WTC11 (cell line): ENCODE measurements around the gene EMC1. TPM values are rescaled to one million over a fixed set of nuclear protein-coding genes. Genes with fewer than 3 reads are reported as not detected.
"Not testable (repeated sequence)": the region's sequence is repeated elsewhere in the genome, so short reads cannot be mapped to it uniquely, and the experiment has no call there.

Experiments used
- ATAC-seq: fragments of 200-7000 bp; cut with Tn5 transposase; 2 replicates; pipeline ENCODE4 v1.10.0; 2021; ENCODE audit warnings: mild to moderate bottlenecking, moderate library complexity
- CTCF ChIA-PET: fragments of 300-600 bp; sonication (Branson Sonifier 250); formaldehyde crosslinking; loops from one replicate; lab custom pipeline; 2021; ENCODE audit warnings: antibody characterized with exemption; lab: Charles Lee
- POLR2A ChIA-PET: fragments of 350-600 bp; sonication (Branson Sonifier 250); formaldehyde crosslinking; loops from one replicate; lab custom pipeline; 2021; ENCODE audit warnings: antibody characterized with exemption; lab: Charles Lee
- DNase-seq: peaks from one replicate; pipeline ENCODE4 v3.0.0; 2021; ENCODE audit warnings: low spot score
- H3K27ac Mint-ChIP-seq: 2 replicates; pipeline ENCODE4 v1.8.0; 2021; ENCODE audit warnings: mixed read lengths
- H3K27me3 Mint-ChIP-seq: 2 replicates; pipeline ENCODE4 v1.8.0; 2021; ENCODE audit warnings: low read depth, mild to moderate bottlenecking, moderate library complexity, mixed read lengths
- H3K36me3 Mint-ChIP-seq: 2 replicates; pipeline ENCODE4 v1.8.0; 2021; ENCODE audit warnings: mixed read lengths
- H3K4me1 Mint-ChIP-seq: 2 replicates; pipeline ENCODE4 v1.8.0; 2022; ENCODE audit warnings: mixed read lengths
- H3K4me3 Mint-ChIP-seq: 2 replicates; pipeline ENCODE4 v1.8.0; 2021; ENCODE audit warnings: mild to moderate bottlenecking, moderate library complexity, mixed read lengths
- H3K9me3 Mint-ChIP-seq: 2 replicates; pipeline ENCODE4 v1.8.0; 2021; ENCODE audit warnings: mixed read lengths
- ARID4B ChIP-seq: sonication (generic); formaldehyde crosslinking; IDR thresholded peaks from 2 replicates; pipeline ENCODE4 v1.8.0; 2023; ENCODE audit warnings: missing genetic modification reagents, mild to moderate bottlenecking, borderline replicate concordance
- ETV6 ChIP-seq: sonication (generic); formaldehyde crosslinking; IDR thresholded peaks from 2 replicates; pipeline ENCODE4 v1.8.1; 2022; ENCODE audit warnings: mild to moderate bottlenecking, missing genetic modification reagents
- FOXJ3 ChIP-seq: sonication (generic); formaldehyde crosslinking; IDR thresholded peaks from 2 replicates; pipeline ENCODE4 v1.9.0; 2021; ENCODE audit warnings: missing genetic modification reagents, mild to moderate bottlenecking, borderline replicate concordance
- FOXK1 ChIP-seq: sonication (generic); formaldehyde crosslinking; IDR thresholded peaks from 2 replicates; pipeline ENCODE4 v1.8.0; 2022; ENCODE audit warnings: mild to moderate bottlenecking, moderate library complexity, missing genetic modification reagents
- FOXP1 ChIP-seq: sonication (generic); formaldehyde crosslinking; IDR thresholded peaks from 2 replicates; pipeline ENCODE4 v1.8.0; 2022; ENCODE audit warnings: missing genetic modification reagents, mild to moderate bottlenecking, moderate library complexity, borderline replicate concordance
- FOXP4 ChIP-seq: sonication (generic); formaldehyde crosslinking; IDR thresholded peaks from 2 replicates; pipeline ENCODE4 v1.8.0; 2022; ENCODE audit warnings: mild to moderate bottlenecking, missing genetic modification reagents
- HMGXB4 ChIP-seq: sonication (generic); formaldehyde crosslinking; IDR thresholded peaks from 2 replicates; pipeline ENCODE4 v1.8.1; 2023; ENCODE audit warnings: mild to moderate bottlenecking, moderate library complexity, missing genetic modification reagents
- IRF1 ChIP-seq: sonication (generic); formaldehyde crosslinking; IDR thresholded peaks from 2 replicates; pipeline ENCODE4 v1.8.0; 2023; ENCODE audit warnings: missing genetic modification reagents
- JAZF1 ChIP-seq: fragments of 250-450 bp; sonication (Bioruptor Pico); IDR thresholded peaks from 2 replicates; pipeline ENCODE4 v1.9.0; 2021; ENCODE audit warnings: moderate library complexity, mild to moderate bottlenecking, inconsistent platforms
- JUN ChIP-seq: sonication (generic); formaldehyde crosslinking; IDR thresholded peaks from 2 replicates; pipeline ENCODE4 v1.8.0; 2023; ENCODE audit warnings: mild to moderate bottlenecking, missing genetic modification reagents
- MAX ChIP-seq: sonication (generic); formaldehyde crosslinking; IDR thresholded peaks from 2 replicates; pipeline ENCODE4 v1.8.0; 2022; ENCODE audit warnings: mild to moderate bottlenecking, missing genetic modification reagents
- MLX ChIP-seq: sonication (generic); formaldehyde crosslinking; IDR thresholded peaks from 2 replicates; pipeline ENCODE4 v1.8.1; 2023; ENCODE audit warnings: mild to moderate bottlenecking, missing genetic modification reagents, moderate library complexity
- MYBL2 ChIP-seq: sonication (generic); formaldehyde crosslinking; IDR thresholded peaks from 2 replicates; pipeline ENCODE4 v1.8.1; 2023; ENCODE audit warnings: mild to moderate bottlenecking, moderate library complexity, missing genetic modification reagents
- SP1 ChIP-seq: sonication (generic); formaldehyde crosslinking; conservative IDR thresholded peaks from 2 replicates; pipeline ENCODE4 v1.8.1; 2022; ENCODE audit warnings: missing genetic modification reagents
- TP53 ChIP-seq: sonication (generic); formaldehyde crosslinking; IDR thresholded peaks from 2 replicates; pipeline ENCODE4 v1.8.1; 2023; ENCODE audit warnings: mild to moderate bottlenecking, missing genetic modification reagents
- USF1 ChIP-seq: sonication (generic); formaldehyde crosslinking; IDR thresholded peaks from 2 replicates; pipeline ENCODE4 v1.8.0; 2022; ENCODE audit warnings: mild to moderate bottlenecking, missing genetic modification reagents
- ZBTB43 ChIP-seq: sonication (generic); formaldehyde crosslinking; IDR thresholded peaks from 2 replicates; pipeline ENCODE4 v1.8.1; 2023; ENCODE audit warnings: mild to moderate bottlenecking, missing genetic modification reagents
- ZNF219 ChIP-seq: sonication (generic); formaldehyde crosslinking; IDR thresholded peaks from 2 replicates; pipeline ENCODE4 v1.8.0; 2023; ENCODE audit warnings: missing genetic modification reagents, mild to moderate bottlenecking, borderline replicate concordance
- total RNA-seq: library from RNA; stranded (reverse); gene quantifications from 3 replicates; pipeline ENCODE4 v1.2.3, GENCODE V29; 2021

The EMC1 gene
- total RNA-seq, 1 experiment from 2014 or later, result 53.5 TPM

GRCh38 chr1:19289244-19289643 lies 37.9 kb upstream of the EMC1 start:
- DNase-seq (no peak), ATAC-seq (no peak)
- no peak overlapping the region for H3K27ac Mint-ChIP-seq
- ChIA-PET POLR2A (interaction anchor here (0.5 kb wide), 1 partner anchor 169 kb away, joined by 4 read pairs; no protein-coding TSS in a partner anchor), CTCF (interaction anchor here (0.7 to 2.0 kb wide), 5 partner anchors 20 to 376 kb away, joined by 3 to 11 read pairs (median 4); no protein-coding TSS in a partner anchor)
- H3K9me3 Mint-ChIP-seq, result peaks cover 17% of the 10 kb centered on the region
- peaks cover 38% of the 10 kb centered on the region for H3K27me3 Mint-ChIP-seq
- H3K36me3 Mint-ChIP-seq, result peaks cover 10% of the 10 kb centered on the region
- TF ChIP-seq JAZF1 (no peak), MLX (CRISPR knock-in tag) (no peak), TP53 (CRISPR knock-in tag) (no peak), JUN (CRISPR knock-in tag) (no peak), FOXJ3 (no peak), IRF1 (CRISPR knock-in tag) (no peak)
- peak overlapping the region; percentile 62 for H3K4me3 Mint-ChIP-seq
- H3K4me1 Mint-ChIP-seq, result peaks cover 6% of the 10 kb centered on the region

- CTCF ChIA-PET, result interaction anchor here (0.6 to 2.0 kb wide), 7 partner anchors 19 to 428 kb away, joined by 3 to 11 read pairs (median 4); no protein-coding TSS in a partner anchor
- peak; percentile 83 for ATAC-seq
- Mint-ChIP-seq H3K27me3 (peaks cover 38% of the 10 kb centered on the region), H3K9me3 (peaks cover 15% of the 10 kb centered on the region), H3K4me3 (peak within 1 kb of the TSS; percentile 62)
- H3K4me1 Mint-ChIP-seq, H3K27ac Mint-ChIP-seq, POLR2A ChIA-PET, H3K36me3 Mint-ChIP-seq: not testable (repeated sequence)
- peak; percentile 61 for DNase-seq
- peak; percentile 39; the same call in 1 of the 2 replicates for TF ChIP-seq ZNF219 (CRISPR knock-in tag)
- peak; percentile 42; the same call in 1 of the 2 replicates for TF ChIP-seq USF1 (CRISPR knock-in tag)
- 0 out of 2 replicates have a peak, but pooled peaks have one; percentile 54 for TF ChIP-seq FOXP1 (CRISPR knock-in tag)
- peak; percentile 91 for TF ChIP-seq MAX (CRISPR knock-in tag)
- 0 out of 2 replicates have a peak, but pooled peaks have one; percentile 21 for TF ChIP-seq FOXK1 (CRISPR knock-in tag)
- TF ChIP-seq HMGXB4 (CRISPR knock-in tag), result 0 out of 2 replicates have a peak, but pooled peaks have one; percentile 28
- TF ChIP-seq SP1 (CRISPR knock-in tag), result peak; percentile 10
- TF ChIP-seq ARID4B (CRISPR knock-in tag), result 0 out of 2 replicates have a peak, but pooled peaks have one; percentile 40
- TF ChIP-seq ZBTB43 (CRISPR knock-in tag), result 0 out of 2 replicates have a peak, but pooled peaks have one; percentile 24
- peak; percentile 71; the same call in 1 of the 2 replicates for TF ChIP-seq ETV6 (CRISPR knock-in tag)
- TF ChIP-seq FOXP4 (CRISPR knock-in tag), result 0 out of 2 replicates have a peak, but pooled peaks have one; percentile 41
- TF ChIP-seq MYBL2, result 0 out of 2 replicates have a peak, but pooled peaks have one; percentile 34
Observed at GRCh38 chr1:19288324-19289241, 37.3 kb upstream of the EMC1 start, which contains the start of gene AKR7A3. Gene AKR7A3, minus strand, starts transcription at chr1:19288770. Its CDS starts 61 bp downstream, at chr1:19288709.
